GM12878 (cell line): ENCODE results near the gene FLVCR1. TPM values are rescaled to one million over a fixed set of nuclear protein-coding genes. Genes with fewer than 3 reads are reported as not detected.

ENCODE experiments used
- ATAC-seq: fragments of 200-7000 bp; cut with Tn5 transposase; 3 replicates; pipeline ENCODE4 v1.9.1; 2020; ENCODE audit warnings: mild to moderate bottlenecking, moderate library complexity
- BruUV-seq: library from RNA; stranded (reverse); fragments of 400-500 nt; replicated peaks from 2 replicates; lab custom pipeline; 2021; lab: Mats Ljungman, UMichigan
- CTCF ChIA-PET: fragments of 300-600 bp; sonication (Branson Sonifier 250); formaldehyde crosslinking; extraction: SDS; loops from one replicate; lab custom pipeline; 2021; ENCODE audit warnings: inconsistent platforms; lab: Yijun Ruan, JAX
- POLR2A ChIA-PET: fragments of 350-600 bp; formaldehyde crosslinking; extraction: SDS; loops from one replicate; lab custom pipeline; 2021; ENCODE audit warnings: inconsistent platforms; lab: Charles Lee
- RAD21 ChIA-PET: fragments of 300-600 bp; sonication (Branson Sonifier 250); formaldehyde crosslinking; loops from one replicate; lab custom pipeline; 2023; ENCODE audit warnings: antibody characterized with exemption; ENCODE audit not compliant: unreplicated experiment; lab: Charles Lee
- SMC1A ChIA-PET: fragments of 300-600 bp; sonication (Branson Sonifier 250); formaldehyde crosslinking; loops from one replicate; lab custom pipeline; 2023; ENCODE audit not compliant: unreplicated experiment, uncharacterized antibody; lab: Charles Lee
- DNase-seq: peaks from one replicate; pipeline ENCODE4 v3.0.0-alpha.2; 2011; ENCODE audit warnings: low read depth, low spot score
- FAIRE-seq: peaks from 3 replicates; lab custom pipeline; 2011; peaks lifted over from hg19 to GRCh38; lab: Jason Lieb, UNC
- H2AFZ ChIP-seq: 2 replicates; pipeline ENCODE4 v1.6.0; 2011; ENCODE audit warnings: low read depth, low read length, control low read depth; ENCODE audit not compliant: control insufficient read depth
- H3K27ac ChIP-seq: 2 replicates; pipeline ENCODE4 v1.5.1; 2011; ENCODE audit warnings: control low read depth; ENCODE audit not compliant: control insufficient read depth, insufficient read depth
- H3K27me3 ChIP-seq, 2 experiments: replicated peaks in 1 of 2; 2 replicates each; pipeline versions ENCODE4 v1.6.0 to v1.6.1; 2011; ENCODE audit warnings: low read length in 1 of 2; ENCODE audit not compliant: control insufficient read depth in 2 of 2, insufficient read depth in 2 of 2
- H3K36me3 ChIP-seq, 2 experiments: 2 replicates each; pipeline ENCODE4 v1.5.1; 2011; ENCODE audit warnings: low read length in 1 of 2; ENCODE audit not compliant: control insufficient read depth in 2 of 2, insufficient read depth in 2 of 2
- H3K4me1 ChIP-seq: 2 replicates; pipeline ENCODE4 v1.6.1; 2011; ENCODE audit warnings: mild to moderate bottlenecking, low read length, moderate library complexity, mixed read lengths; ENCODE audit not compliant: control insufficient read depth, insufficient read depth
- H3K4me2 ChIP-seq: 2 replicates; pipeline ENCODE4 v1.6.0; 2011; ENCODE audit warnings: control low read depth; ENCODE audit not compliant: control insufficient read depth, insufficient read depth
- H3K4me3 ChIP-seq: fragments of 200-600 bp; sonication (generic); 2 replicates; pipeline ENCODE4 v1.5.1; 2016
- H3K79me2 ChIP-seq: 2 replicates; pipeline ENCODE4 v1.6.0; 2011; ENCODE audit warnings: low read length; ENCODE audit not compliant: control insufficient read depth, insufficient read depth
- H3K9ac ChIP-seq: 2 replicates; pipeline ENCODE4 v1.8.0; 2011; ENCODE audit warnings: low read length, control low read depth, mixed read lengths; ENCODE audit not compliant: control insufficient read depth, insufficient read depth
- H3K9me3 ChIP-seq: replicated peaks from 3 replicates; pipeline ENCODE4 v1.5.1; 2011; ENCODE audit warnings: mild to moderate bottlenecking, low read length; ENCODE audit not compliant: control insufficient read depth, insufficient read depth
- H4K20me1 ChIP-seq: 2 replicates; pipeline ENCODE4 v1.6.0; 2011; ENCODE audit not compliant: control insufficient read depth, insufficient read depth
- FOXM1 ChIP-seq: IDR thresholded peaks from 2 replicates; pipeline ENCODE4 v1.6.1; 2012; ENCODE audit warnings: low read depth, mild to moderate bottlenecking, inconsistent platforms, low read length, moderate library complexity
- IKZF2 ChIP-seq, 2 experiments: fragments of 450-650 bp; IDR thresholded peaks; 2 replicates each; pipeline ENCODE4 v1.6.1; 2017; ENCODE audit warnings: mild to moderate bottlenecking in 2 of 2, moderate library complexity in 2 of 2
- JUNB ChIP-seq: IDR thresholded peaks from 2 replicates; pipeline ENCODE4 v1.6.1; 2016; ENCODE audit warnings: antibody characterized with exemption, mild to moderate bottlenecking
- JUND ChIP-seq: IDR thresholded peaks from 2 replicates; pipeline ENCODE4 v1.6.1; 2012; ENCODE audit warnings: low read depth, mild to moderate bottlenecking, low read length, improper control_type of control experiment, moderate library complexity
- MYB ChIP-seq: fragments of 150-350 bp; IDR thresholded peaks from 2 replicates; pipeline ENCODE4 v1.6.1; 2014; ENCODE audit warnings: mild to moderate bottlenecking, low read depth, low read length, borderline replicate concordance
- NFIC ChIP-seq: IDR thresholded peaks from 2 replicates; pipeline ENCODE4 v1.6.1; 2012; ENCODE audit warnings: low read depth, mild to moderate bottlenecking, inconsistent platforms, low read length, moderate library complexity
- SPI1 ChIP-seq: IDR thresholded peaks from 2 replicates; pipeline ENCODE4 v1.6.1; 2011; ENCODE audit warnings: low read depth, mild to moderate bottlenecking, low read length, moderate library complexity, borderline replicate concordance; ENCODE audit not compliant: insufficient read depth
- TAF1 ChIP-seq: IDR thresholded peaks from 2 replicates; pipeline ENCODE4 v1.6.1; 2011; ENCODE audit warnings: mild to moderate bottlenecking, low read depth, low read length, borderline replicate concordance
- in situ Hi-C: fragments of 300-500 bp; cut with MboI; formaldehyde crosslinking; loops from 9 replicates; pipeline ENCODE4 v1.14.3; 2018; ENCODE audit warnings: mixed read lengths
- intact Hi-C: fragments of 100-400 bp; cut with micrococcal nuclease; formaldehyde crosslinking; loops from one replicate; pipeline ENCODE4 v1.14.2; 2022; ENCODE audit not compliant: unreplicated experiment
- polyA plus RNA-seq, 11 experiments: library from polyadenylated mRNA; depleted of rRNA in 4 of 11; unstranded in 6 of 11; stranded (reverse) in 5 of 11; fragments of >200 nt; fragmentation: Nextera tagmentation in 4 of 11; fragmentation: Illumina TruSeq in 1 of 11; extraction: Ambion mirVana in 4 of 11; extraction: Trizol in 1 of 11; gene quantifications; 1 replicate in 1 of 11; 2 replicates in 10 of 11; pipeline versions ENCODE4 v1.2.1 to v1.2.3, GENCODE V29; 2011 to 2016; ENCODE audit warnings: inconsistent platforms in 2 of 11, missing spikeins in 2 of 11, low read depth in 1 of 11
- total RNA-seq, 4 experiments: library from RNA; depleted of rRNA in 3 of 4; stranded (reverse); fragments of >200 nt in 3 of 4; fragmentation: Illumina TruSeq in 1 of 4; extraction: Trizol in 1 of 4; gene quantifications; 2 replicates each; pipeline versions ENCODE4 v1.2.1 to v1.2.3, GENCODE V29; 2013 to 2021
- TF ChIP-seq, protein P1 (sequence below): fragments of 450-650 bp; formaldehyde crosslinking; IDR thresholded peaks from 2 replicates; pipeline ENCODE4 v1.5.0; 2022; ENCODE audit warnings: mild to moderate bottlenecking, missing genetic modification characterization
- TF ChIP-seq, protein P2 (sequence below): IDR thresholded peaks from 2 replicates; pipeline ENCODE4 v1.6.1; 2012; ENCODE audit warnings: low read length, inconsistent platforms

Gene FLVCR1
- total and polyA plus RNA-seq, 10 of the 15 experiments (the other 5 are each of a cell fraction or from before 2014, with no cell fraction given), result 7.1 to 25.2 (median 17.6) TPM

DNA sequence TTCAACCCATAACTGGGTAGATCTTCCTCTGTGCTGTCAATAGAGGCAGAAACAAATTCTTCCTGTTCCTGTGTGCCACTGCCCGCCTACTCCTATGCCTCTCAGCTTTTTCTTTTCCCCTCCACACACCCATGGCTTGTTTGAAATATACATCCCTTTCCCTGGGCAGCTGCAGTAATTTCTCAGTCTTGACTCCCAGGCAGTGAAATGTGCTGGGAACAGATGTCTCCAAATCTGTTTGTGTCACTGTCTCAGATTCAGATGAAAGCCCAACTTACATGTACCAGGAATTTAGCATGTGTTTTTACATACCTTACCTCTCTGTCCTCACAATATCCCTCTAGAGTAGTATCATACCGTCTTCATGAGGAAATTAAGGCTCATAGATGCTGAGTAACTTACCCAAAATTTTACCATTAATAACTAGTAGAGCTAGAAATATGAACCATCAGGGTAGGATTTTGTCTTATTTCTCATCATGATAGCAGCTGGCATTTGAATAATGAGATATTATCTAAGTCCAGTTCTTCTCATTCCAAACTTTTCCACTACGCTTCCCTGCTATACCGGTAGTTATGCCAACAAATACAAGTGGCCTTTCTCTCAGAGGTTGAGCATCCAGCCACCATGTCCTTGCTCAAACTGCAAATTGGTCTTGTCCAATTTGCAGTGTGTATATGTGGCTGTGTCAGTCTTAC is 87.5 kb downstream of the FLVCR1 start (continued):
- TF ChIP-seq, protein P1, sequence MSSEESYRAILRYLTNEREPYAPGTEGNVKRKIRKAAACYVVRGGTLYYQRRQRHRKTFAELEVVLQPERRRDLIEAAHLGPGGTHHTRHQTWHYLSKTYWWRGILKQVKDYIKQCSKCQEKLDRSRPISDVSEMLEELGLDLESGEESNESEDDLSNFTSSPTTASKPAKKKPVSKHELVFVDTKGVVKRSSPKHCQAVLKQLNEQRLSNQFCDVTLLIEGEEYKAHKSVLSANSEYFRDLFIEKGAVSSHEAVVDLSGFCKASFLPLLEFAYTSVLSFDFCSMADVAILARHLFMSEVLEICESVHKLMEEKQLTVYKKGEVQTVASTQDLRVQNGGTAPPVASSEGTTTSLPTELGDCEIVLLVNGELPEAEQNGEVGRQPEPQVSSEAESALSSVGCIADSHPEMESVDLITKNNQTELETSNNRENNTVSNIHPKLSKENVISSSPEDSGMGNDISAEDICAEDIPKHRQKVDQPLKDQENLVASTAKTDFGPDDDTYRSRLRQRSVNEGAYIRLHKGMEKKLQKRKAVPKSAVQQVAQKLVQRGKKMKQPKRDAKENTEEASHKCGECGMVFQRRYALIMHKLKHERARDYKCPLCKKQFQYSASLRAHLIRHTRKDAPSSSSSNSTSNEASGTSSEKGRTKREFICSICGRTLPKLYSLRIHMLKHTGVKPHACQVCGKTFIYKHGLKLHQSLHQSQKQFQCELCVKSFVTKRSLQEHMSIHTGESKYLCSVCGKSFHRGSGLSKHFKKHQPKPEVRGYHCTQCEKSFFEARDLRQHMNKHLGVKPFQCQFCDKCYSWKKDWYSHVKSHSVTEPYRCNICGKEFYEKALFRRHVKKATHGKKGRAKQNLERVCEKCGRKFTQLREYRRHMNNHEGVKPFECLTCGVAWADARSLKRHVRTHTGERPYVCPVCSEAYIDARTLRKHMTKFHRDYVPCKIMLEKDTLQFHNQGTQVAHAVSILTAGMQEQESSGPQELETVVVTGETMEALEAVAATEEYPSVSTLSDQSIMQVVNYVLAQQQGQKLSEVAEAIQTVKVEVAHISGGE (CRISPR knock-in tag), result no peak
- no peak for TF ChIP-seq TAF1
- no peak for TF ChIP-seq FOXM1

DNA sequence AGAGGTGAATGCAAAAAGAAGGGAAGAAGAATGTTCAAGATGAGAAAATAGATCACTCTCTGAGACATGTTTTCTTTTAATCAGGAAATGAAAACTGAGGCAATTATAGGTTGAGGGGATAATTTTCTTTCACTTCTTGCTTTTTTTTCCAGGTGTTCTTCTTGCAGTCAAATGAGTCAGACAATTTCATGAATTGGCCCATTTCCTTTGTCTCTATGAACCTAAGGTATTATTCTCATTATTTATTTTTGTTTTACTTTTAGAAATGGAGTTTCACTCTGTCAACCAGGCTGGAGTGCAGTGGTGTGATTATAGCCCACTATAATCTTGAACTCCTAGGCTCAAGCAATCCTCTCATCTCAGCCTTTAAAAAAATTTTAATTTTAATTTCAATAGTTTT is 88.8 kb downstream of the FLVCR1 start:
- peak; percentile 45 to 46; a peak in 3 of 4 replicates for TF ChIP-seq IKZF2 (IDR thresholded peaks at IDR 0.05)
- peak; percentile 49; the same call in 1 of the 2 replicates for TF ChIP-seq NFIC
- peak; percentile 43; the same call in 1 of the 2 replicates for TF ChIP-seq JUNB
- TF ChIP-seq, protein P2, sequence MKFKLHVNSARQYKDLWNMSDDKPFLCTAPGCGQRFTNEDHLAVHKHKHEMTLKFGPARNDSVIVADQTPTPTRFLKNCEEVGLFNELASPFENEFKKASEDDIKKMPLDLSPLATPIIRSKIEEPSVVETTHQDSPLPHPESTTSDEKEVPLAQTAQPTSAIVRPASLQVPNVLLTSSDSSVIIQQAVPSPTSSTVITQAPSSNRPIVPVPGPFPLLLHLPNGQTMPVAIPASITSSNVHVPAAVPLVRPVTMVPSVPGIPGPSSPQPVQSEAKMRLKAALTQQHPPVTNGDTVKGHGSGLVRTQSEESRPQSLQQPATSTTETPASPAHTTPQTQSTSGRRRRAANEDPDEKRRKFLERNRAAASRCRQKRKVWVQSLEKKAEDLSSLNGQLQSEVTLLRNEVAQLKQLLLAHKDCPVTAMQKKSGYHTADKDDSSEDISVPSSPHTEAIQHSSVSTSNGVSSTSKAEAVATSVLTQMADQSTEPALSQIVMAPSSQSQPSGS, result peak; percentile 36; the same call in 1 of the 2 replicates
- peak; percentile 25; the same call in 1 of the 2 replicates for TF ChIP-seq SPI1
- no peak for TF ChIP-seq MYB
- TF ChIP-seq JUND, result no peak
- BruUV-seq, result no TSS peak
- Histone ChIP-seq H3K9me3 (no peaks in the 10 kb centered on the region), H4K20me1 (no peaks in the 10 kb centered on the region), H2AFZ (no peak overlapping the region), H3K79me2 (peaks cover 16% of the 10 kb centered on the region), H3K27me3 (no peaks in the 10 kb centered on the region), H3K27ac (no peak overlapping the region), H3K9ac (no peak overlapping the region), H3K4me3 (0 out of 2 replicates have a peak overlapping the region, but pooled peaks have one; percentile 8), H3K4me1 (peaks cover 49% of the 10 kb centered on the region), H3K4me2 (no peak overlapping the region), H3K36me3 (no peaks in the 10 kb centered on the region)
- in situ Hi-C loops (no loop called here), intact Hi-C loops (no loop called here)
- ChIA-PET SMC1A (interaction anchor here (0.7 to 1.6 kb wide), 4 partner anchors 12 to 124 kb away, joined by 3 to 6 read pairs (median 4); no protein-coding TSS in a partner anchor), RAD21 (interaction anchor here (1.1 to 1.8 kb wide), 5 partner anchors 10 to 33 kb away, joined by 3 to 9 read pairs (median 4); no protein-coding TSS in a partner anchor), POLR2A (interaction anchor here (2.1 kb wide), 1 partner anchor 16 kb away, joined by 7 read pairs; no protein-coding TSS in a partner anchor), CTCF (interaction anchor here (0.7 to 1.1 kb wide), 4 partner anchors 14 to 132 kb away, joined by 3 to 8 read pairs (median 4); no protein-coding TSS in a partner anchor)
- ATAC-seq (no peak), FAIRE-seq (peak; percentile 66), DNase-seq (no peak)
